ENCODE data around the gene SEZ6L. TPM values are rescaled to one million over a fixed set of nuclear protein-coding genes. Genes with fewer than 3 reads are reported as not detected.

The SEZ6L gene
- total RNA-seq, 1 donor from 2014 or later, result 2.3 TPM

GRCh38 chr22:26362471-26362870 is 193.2 kb downstream of the SEZ6L start:
- FAIRE-seq, result no peak
- Mint-ChIP-seq H3K4me1 (ENCODE audit: low read depth, unreplicated experiment) (no peaks in the 10 kb centered on the region), H3K4me3 (ENCODE audit: unreplicated experiment) (no peak overlapping the region), H3K36me3 (ENCODE audit: low read depth, unreplicated experiment) (no peaks in the 10 kb centered on the region), H3K27ac (ENCODE audit: unreplicated experiment) (no peak overlapping the region), H3K27me3 (ENCODE audit: low read depth, unreplicated experiment) (peaks cover 7% of the 10 kb centered on the region), H3K9me3 (ENCODE audit: unreplicated experiment) (no peaks in the 10 kb centered on the region)
- H3K4me1 ChIP-seq (ENCODE audit: insufficient read depth, low read length), result peaks cover 9% of the 10 kb centered on the region
- no peak overlapping the region for H3K9ac ChIP-seq (ENCODE audit: low read length)
- peak; percentile 69 for DNase-seq (ENCODE audit: low read depth)
- no peak overlapping the region for H2AFZ ChIP-seq (ENCODE audit: low read depth, low read length)
- H3K9me3 ChIP-seq (ENCODE audit: insufficient read depth, low read depth, low read length), result no peaks in the 10 kb centered on the region
- H3K27ac ChIP-seq (ENCODE audit: low read depth, low read length), result no peak overlapping the region
- TF ChIP-seq CTCF (IDR thresholded peaks at IDR 0.05; ENCODE audit: insufficient read depth, low read depth, low read length), result no peak
- TF ChIP-seq EZH2 (IDR thresholded peaks at IDR 0.05; ENCODE audit: insufficient read depth, low read length), result no peak
- no peaks in the 10 kb centered on the region for H3K36me3 ChIP-seq (ENCODE audit: insufficient read depth, low read length)
- H3K4me3 ChIP-seq (ENCODE audit: insufficient read depth, low read depth, low read length), result no peak overlapping the region
- H3K27me3 ChIP-seq (ENCODE audit: insufficient read depth, low read length), result peaks cover 10% of the 10 kb centered on the region
- H4K20me1 ChIP-seq (ENCODE audit: insufficient read depth, low read length), result no peaks in the 10 kb centered on the region
- H3K4me2 ChIP-seq (ENCODE audit: low read length), result no peak overlapping the region
- no peaks in the 10 kb centered on the region for H3K79me2 ChIP-seq (ENCODE audit: insufficient read depth, low read length)

GRCh38 chr22:26364066-26365015 is 195.1 kb downstream of the SEZ6L start:
- no peak overlapping the region for H3K27ac ChIP-seq (ENCODE audit: low read depth, low read length)
- no peak overlapping the region for H3K4me3 ChIP-seq (ENCODE audit: insufficient read depth, low read depth, low read length)
- no peaks in the 10 kb centered on the region for H3K79me2 ChIP-seq (ENCODE audit: insufficient read depth, low read length)
- peaks cover 10% of the 10 kb centered on the region for H3K27me3 ChIP-seq (ENCODE audit: insufficient read depth, low read length)
- FAIRE-seq, result no peak
- Mint-ChIP-seq H3K4me3 (ENCODE audit: unreplicated experiment) (no peak overlapping the region), H3K27me3 (ENCODE audit: low read depth, unreplicated experiment) (peaks cover 8% of the 10 kb centered on the region), H3K36me3 (ENCODE audit: low read depth, unreplicated experiment) (no peaks in the 10 kb centered on the region), H3K4me1 (ENCODE audit: low read depth, unreplicated experiment) (no peaks in the 10 kb centered on the region), H3K27ac (ENCODE audit: unreplicated experiment) (peak overlapping the region; percentile 48), H3K9me3 (ENCODE audit: unreplicated experiment) (no peaks in the 10 kb centered on the region)
- H2AFZ ChIP-seq (ENCODE audit: low read depth, low read length), result no peak overlapping the region
- H3K4me2 ChIP-seq (ENCODE audit: low read length), result no peak overlapping the region
- no peaks in the 10 kb centered on the region for H4K20me1 ChIP-seq (ENCODE audit: insufficient read depth, low read length)
- DNase-seq (ENCODE audit: low read depth), result peak; percentile 66
- no peaks in the 10 kb centered on the region for H3K9me3 ChIP-seq (ENCODE audit: insufficient read depth, low read depth, low read length)
- no peak for TF ChIP-seq EZH2 (IDR thresholded peaks at IDR 0.05; ENCODE audit: insufficient read depth, low read length)
- peak; percentile 67 for TF ChIP-seq CTCF (IDR thresholded peaks at IDR 0.05; ENCODE audit: insufficient read depth, low read depth, low read length)
- peaks cover 9% of the 10 kb centered on the region for H3K4me1 ChIP-seq (ENCODE audit: insufficient read depth, low read length)
- no peaks in the 10 kb centered on the region for H3K36me3 ChIP-seq (ENCODE audit: insufficient read depth, low read length)
- H3K9ac ChIP-seq (ENCODE audit: low read length), result no peak overlapping the region
